AG04450 (cell line): Measurements from ENCODE around the gene TESPA1. TPM values are rescaled to one million over a fixed set of nuclear protein-coding genes. Genes with fewer than 3 reads are reported as not detected.

Source experiments
- CTCF ChIA-PET: fragments of 300-600, 350-600 bp; formaldehyde crosslinking; extraction: SDS; loops from one replicate; lab custom pipeline; 2022; ENCODE audit warnings: antibody characterized with exemption, inconsistent platforms; lab: Charles Lee
- POLR2A ChIA-PET: fragments of 350-600 bp; formaldehyde crosslinking; extraction: SDS; loops from one replicate; lab custom pipeline; 2021; ENCODE audit warnings: antibody characterized with exemption, inconsistent platforms; lab: Yijun Ruan, JAX
- DNase-seq: peaks from one replicate; pipeline ENCODE4 v3.0.0-alpha.2; 2011; ENCODE audit warnings: low read depth, low spot score
- H3K27ac ChIP-seq: one replicate; pipeline ENCODE4 v1.5.1; 2012; ENCODE audit warnings: low read depth, low read length, control low read depth
- H3K27me3 ChIP-seq: one replicate; pipeline ENCODE4 v1.6.0; 2012; ENCODE audit warnings: low read length; ENCODE audit not compliant: control insufficient read depth, insufficient read depth
- H3K4me3 ChIP-seq: 2 replicates; pipeline ENCODE4 v1.5.1; 2011; ENCODE audit warnings: mild to moderate bottlenecking, low read depth, low read length, control low read depth
- H3K9me3 ChIP-seq: 2 replicates; pipeline ENCODE4 v1.5.1; 2012; ENCODE audit warnings: low read length; ENCODE audit not compliant: control insufficient read depth, insufficient read depth
- CTCF ChIP-seq: IDR thresholded peaks from 2 replicates; pipeline ENCODE4 v1.5.1; 2011; ENCODE audit warnings: low read depth, low read length, control low read depth, inconsistent platforms
- polyA plus RNA-seq: library from polyadenylated mRNA; depleted of rRNA; stranded (reverse); fragments of >200 nt; gene quantifications from 2 replicates; pipeline ENCODE4 v1.2.3, GENCODE V29; 2011

TESPA1 gene
- polyA plus RNA-seq, 1 experiment = not detected

- H3K27me3 ChIP-seq = no peaks in the 10 kb centered on the region
- POLR2A ChIA-PET = no interaction called here
- H3K9me3 ChIP-seq = no peaks in the 10 kb centered on the region
- no peak for TF ChIP-seq CTCF
- DNase-seq = no peak
- H3K27ac ChIP-seq = no peak overlapping the region
- no peak overlapping the region for H3K4me3 ChIP-seq
- CTCF ChIA-PET = interaction anchor here (0.6 to 6.1 kb wide), 3 partner anchors 15 to 218 kb away, joined by 4 to 41 read pairs (median 5); no protein-coding TSS in a partner anchor
These were observed 6.7 kb downstream of the TESPA1 start for GRCh38 chr12:54977857-54978256.

DNA sequence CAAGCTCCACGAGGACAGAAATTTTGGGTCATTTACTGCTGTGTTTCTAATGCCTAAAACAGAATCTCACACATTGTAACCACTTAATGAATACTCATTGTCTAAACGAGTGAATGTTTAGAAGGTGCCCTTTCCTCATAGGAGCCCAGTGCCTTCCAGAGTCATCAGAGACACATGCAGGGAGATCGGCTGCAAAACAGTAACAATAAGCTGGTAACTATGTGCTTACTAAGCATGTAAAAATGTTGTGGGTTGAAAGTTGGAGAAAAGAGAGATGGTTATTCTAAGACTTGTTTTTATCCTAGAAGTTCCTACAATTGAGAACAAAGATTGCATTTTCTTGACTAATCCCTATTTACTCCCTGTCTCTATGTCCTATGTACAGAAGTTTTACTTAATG is 7.4 kb downstream of the TESPA1 start:
- ChIA-PET CTCF (interaction anchor here (1.2 to 6.1 kb wide), 3 partner anchors 16 to 95 kb away, joined by 4 to 41 read pairs (median 5); no protein-coding TSS in a partner anchor), POLR2A (interaction anchor here (0.7 kb wide), 1 partner anchor 36 kb away, joined by 3 read pairs; no protein-coding TSS in a partner anchor)
- no peak overlapping the region for H3K27ac ChIP-seq
- H3K4me3 ChIP-seq = no peak overlapping the region
- TF ChIP-seq CTCF = no peak
- H3K9me3 ChIP-seq = no peaks in the 10 kb centered on the region
- H3K27me3 ChIP-seq = no peaks in the 10 kb centered on the region
- no peak for DNase-seq

DNA sequence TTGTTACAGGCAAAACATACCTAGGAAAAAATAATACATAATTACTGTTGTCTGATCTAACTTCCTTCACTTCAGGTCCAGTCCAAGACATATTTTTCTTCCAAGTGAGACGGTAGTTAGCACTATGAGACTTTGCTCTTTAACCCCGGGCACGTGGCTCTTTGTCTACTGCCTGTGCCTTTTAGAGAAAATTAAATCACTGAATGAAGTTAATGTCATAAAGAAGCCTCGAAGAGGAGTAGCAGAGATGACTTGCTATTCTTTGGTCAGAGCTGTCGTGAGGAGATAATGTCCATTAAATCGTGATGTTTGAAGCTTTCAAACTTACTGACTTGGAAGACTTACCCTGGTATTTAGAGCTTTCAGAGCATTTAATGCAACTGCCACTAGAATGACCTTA is 8.7 kb downstream of the TESPA1 start:
- H3K27ac ChIP-seq = no peak overlapping the region
- ChIA-PET CTCF (interaction anchor here (0.7 to 7.8 kb wide), 5 partner anchors 17 to 252 kb away, joined by 3 to 47 read pairs (median 6); no protein-coding TSS in a partner anchor), POLR2A (no interaction called here)
- DNase-seq = no peak
- H3K9me3 ChIP-seq = no peaks in the 10 kb centered on the region
- no peak for TF ChIP-seq CTCF
- no peak overlapping the region for H3K4me3 ChIP-seq
- no peaks in the 10 kb centered on the region for H3K27me3 ChIP-seq

DNA sequence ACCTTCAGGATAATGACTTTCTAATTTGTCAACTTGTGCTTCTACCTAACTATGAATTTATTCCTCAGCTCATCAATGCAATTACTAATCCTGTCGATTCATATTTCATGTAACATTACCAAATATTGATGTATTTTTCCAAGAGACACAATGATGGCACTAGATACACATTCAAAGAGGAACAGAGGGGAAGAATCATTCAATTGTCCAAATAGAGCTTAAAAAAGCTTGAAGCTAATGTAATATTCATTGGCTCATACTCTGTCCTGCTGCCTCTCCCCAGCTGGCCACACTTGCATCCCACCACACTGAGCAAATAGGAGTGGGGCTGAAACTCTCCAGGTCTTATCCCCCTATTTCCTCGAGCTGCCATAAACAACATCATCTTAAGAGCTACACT is 9.3 kb downstream of the TESPA1 start:
- CTCF ChIA-PET = interaction anchor here (0.7 to 7.8 kb wide), 4 partner anchors 17 to 251 kb away, joined by 3 to 47 read pairs (median 24); no protein-coding TSS in a partner anchor
- Histone ChIP-seq H3K27ac (no peak overlapping the region), H3K9me3 (no peaks in the 10 kb centered on the region), H3K27me3 (no peaks in the 10 kb centered on the region), H3K4me3 (no peak overlapping the region)
- no peak for TF ChIP-seq CTCF
- no peak for DNase-seq
- POLR2A ChIA-PET = no interaction called here

GRCh38 chr12:54974279-54974678 is 10.3 kb downstream of the TESPA1 start:
- ChIA-PET CTCF (interaction anchor here (0.6 to 7.8 kb wide), 3 partner anchors 16 to 119 kb away, joined by 3 to 47 read pairs (median 41); no protein-coding TSS in a partner anchor), POLR2A (no interaction called here)
- no peaks in the 10 kb centered on the region for H3K9me3 ChIP-seq
- no peak for DNase-seq
- H3K4me3 ChIP-seq = no peak overlapping the region
- H3K27ac ChIP-seq = no peak overlapping the region
- no peaks in the 10 kb centered on the region for H3K27me3 ChIP-seq
- TF ChIP-seq CTCF = no peak
